Measurements from ENCODE around the gene SLC8A1.

SLC8A1 gene

DNA sequence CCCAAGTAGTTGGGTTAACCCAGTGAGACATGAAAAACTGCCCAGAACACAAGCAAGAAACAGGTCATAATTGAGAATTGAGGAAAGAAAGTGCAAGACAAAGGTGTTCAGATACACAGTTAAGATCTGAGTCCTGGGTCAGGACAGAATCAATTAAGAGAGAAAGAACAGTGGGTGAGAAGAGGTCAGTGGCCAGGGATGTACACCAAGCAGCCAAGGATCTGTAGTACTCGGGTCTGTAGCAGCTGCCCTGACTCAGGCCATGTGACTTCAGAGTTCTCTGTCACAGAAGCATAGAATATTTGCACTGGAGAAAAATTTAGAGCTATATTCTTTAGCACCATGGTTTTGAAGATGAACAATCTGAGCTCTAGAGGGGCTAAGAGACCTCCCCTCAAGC, 141.6 kb downstream of the SLC8A1 start:
- no peak for DNase-seq (ENCODE audit: low spot score)

- no peak for DNase-seq (ENCODE audit: low spot score)
Observed at GRCh38 chr2:40304340-40304739, 147.6 kb downstream of the SLC8A1 start.

- DNase-seq (ENCODE audit: low spot score), result no peak
Observed at GRCh38 chr2:40303746-40304145, 148.1 kb downstream of the SLC8A1 start.

DNA sequence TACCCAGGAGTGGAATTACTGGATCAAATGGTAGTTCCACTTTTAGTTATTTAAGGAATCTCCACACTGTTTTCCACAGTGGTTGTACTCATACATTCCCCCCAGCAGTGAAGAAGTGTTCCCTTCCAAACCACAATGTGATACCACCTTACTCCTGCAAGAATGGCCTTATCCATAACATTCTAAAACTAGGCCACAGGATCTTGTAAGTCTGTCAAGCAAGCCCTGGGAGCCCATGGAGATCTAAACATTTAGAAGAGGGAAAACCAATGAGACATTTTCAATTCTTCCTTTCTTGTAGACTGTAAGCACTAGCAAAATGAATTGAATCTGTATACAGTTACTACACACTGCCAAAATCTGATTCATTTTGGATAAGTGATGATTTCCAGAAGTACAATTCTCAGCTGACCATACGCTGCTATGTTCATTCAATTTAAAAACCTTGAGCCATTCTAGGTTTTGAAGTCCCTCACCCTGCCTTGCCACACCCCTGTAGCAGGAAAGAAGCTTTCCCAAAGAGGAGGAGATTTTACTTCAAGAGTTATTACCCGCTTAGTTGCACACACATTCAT, 149.1 kb downstream of the SLC8A1 start:
- DNase-seq (ENCODE audit: low spot score), result no peak

DNA sequence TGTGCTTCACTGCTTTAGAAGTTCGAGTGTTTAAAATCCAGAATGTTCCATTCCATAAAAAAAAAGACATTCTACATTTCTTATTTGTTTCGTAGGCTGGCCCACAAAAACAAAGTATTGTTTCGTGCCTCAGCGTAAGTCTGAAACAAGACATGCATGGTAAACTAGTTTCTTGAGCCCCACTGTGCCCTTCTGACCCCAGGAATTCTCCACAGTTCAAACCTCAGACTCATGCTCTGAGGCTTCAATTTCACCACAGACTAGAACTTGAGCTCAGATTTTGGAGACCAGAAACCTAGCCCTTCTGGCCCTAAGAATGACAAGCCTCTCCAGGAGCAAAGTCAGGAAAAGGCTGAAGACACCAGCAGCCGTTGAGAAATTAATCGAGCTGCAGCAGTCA, 151.5 kb downstream of the SLC8A1 start:
- no peak for DNase-seq (ENCODE audit: low spot score)

- DNase-seq (ENCODE audit: low spot score), result no peak
Observed at GRCh38 chr2:40299781-40300180, 152.1 kb downstream of the SLC8A1 start.

DNA sequence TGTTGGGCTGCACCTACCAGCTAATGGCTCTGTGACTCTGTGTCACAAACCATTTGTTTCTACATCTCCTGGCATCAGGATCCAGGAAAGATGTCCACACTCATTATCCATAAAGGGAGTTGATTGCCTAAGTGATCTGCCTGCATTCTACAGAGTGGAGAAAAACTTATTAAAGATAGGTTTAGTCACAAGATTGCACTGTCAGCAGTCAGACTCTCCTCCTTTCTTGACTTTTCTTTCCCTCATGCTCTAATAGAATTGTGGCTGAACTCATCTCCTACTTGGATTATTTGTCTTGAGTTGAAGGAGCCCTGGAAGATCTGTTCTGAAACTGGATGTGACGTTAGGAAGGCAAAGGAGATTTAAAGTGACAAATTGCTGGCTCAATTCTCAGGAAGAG, 152.7 kb downstream of the SLC8A1 start:
- DNase-seq (ENCODE audit: low spot score), result no peak

DNA sequence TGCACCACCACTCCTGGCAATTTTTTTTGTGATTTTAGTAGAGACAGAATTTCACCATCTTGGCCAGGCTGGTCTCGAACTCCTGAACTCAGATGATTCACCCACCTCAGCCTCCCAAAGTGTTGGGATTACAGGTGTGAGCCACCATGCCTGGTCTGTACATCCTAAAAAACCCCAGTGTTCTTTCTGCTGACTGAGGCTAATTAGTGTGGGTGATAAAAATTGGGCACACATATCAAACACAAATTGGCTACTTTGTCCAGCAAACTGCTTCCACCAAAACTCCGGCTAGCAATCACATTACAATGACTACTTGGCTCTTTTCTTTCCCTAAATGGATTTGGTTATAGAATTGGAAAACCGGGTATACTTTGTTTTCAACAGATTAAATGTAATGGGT, 153.9 kb downstream of the SLC8A1 start:
- no peak for DNase-seq (ENCODE audit: low spot score)

DNA sequence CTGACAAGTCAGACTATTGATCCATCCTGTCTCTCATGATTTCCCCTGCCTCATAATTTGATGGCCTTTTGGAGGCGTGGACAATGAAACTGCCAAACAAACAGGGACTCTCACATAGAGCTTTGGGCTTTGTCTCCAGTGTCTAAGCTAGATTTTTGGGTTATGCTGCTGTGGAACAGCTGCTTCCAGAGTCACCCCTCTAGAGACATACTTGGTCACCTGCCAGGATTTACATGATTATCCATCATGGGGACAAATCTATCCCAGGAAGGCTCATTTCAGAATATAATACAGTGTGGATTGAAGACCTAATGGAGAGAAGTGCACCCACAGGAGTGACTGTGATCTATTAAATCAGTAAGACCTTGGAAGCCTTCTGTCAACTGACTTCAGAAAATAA, 159.6 kb downstream of the SLC8A1 start:
- DNase-seq (ENCODE audit: low spot score), result no peak

DNA sequence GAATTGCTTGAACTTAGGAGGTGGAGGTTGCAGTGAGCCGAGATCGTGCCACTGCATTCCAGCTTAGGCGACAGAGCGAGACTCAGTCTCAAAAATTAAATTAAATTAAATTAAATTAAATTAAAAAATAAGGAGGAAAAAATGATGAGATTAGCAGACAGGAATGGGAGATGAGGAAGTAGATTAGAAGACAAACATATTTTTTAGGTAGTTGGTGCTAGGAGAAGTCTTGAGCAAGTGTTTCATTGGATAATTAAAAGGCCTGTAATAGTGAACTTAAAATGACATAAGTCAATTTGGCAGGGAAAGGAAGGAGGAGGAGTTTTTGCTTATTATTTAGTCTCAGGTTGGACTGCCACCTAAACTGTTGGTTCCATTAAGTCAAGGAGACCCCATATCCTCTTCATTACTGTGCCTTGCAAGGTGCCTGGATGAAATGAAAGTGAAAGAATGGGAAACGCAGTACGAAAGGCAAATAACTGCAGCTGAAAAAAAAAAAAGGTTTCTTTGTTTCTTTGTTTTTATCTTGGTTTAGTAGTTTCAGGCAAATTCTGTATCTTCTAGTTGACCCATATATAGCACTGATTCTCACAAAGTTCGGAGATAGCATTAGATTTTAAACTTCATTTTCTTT, 162.0 kb downstream of the SLC8A1 start:
- no peak for DNase-seq (ENCODE audit: low spot score)

DNA sequence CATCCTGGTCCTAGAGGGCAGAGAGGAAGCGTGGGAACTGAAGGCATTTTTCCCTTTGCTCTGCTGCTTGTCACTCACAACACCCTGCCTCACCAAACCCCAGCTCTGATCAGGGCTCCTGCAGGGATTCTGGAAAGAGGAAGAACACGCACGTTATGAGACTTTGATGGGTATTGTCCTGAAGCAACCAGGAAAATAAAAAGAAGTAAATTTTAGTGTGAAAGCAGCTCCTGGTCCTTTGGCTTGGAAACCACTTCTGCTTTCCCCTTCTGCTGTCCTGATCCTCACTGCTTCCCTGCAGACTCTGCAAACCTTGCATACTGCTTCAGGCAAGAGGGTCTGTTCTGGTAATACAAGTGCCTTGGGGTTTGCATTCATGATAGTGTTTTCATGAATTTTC, 164.1 kb downstream of the SLC8A1 start:
- no peak for DNase-seq (ENCODE audit: low spot score)

GRCh38 chr2:40287195-40287594, 164.7 kb downstream of the SLC8A1 start:
- no peak for DNase-seq (ENCODE audit: low spot score)

DNA sequence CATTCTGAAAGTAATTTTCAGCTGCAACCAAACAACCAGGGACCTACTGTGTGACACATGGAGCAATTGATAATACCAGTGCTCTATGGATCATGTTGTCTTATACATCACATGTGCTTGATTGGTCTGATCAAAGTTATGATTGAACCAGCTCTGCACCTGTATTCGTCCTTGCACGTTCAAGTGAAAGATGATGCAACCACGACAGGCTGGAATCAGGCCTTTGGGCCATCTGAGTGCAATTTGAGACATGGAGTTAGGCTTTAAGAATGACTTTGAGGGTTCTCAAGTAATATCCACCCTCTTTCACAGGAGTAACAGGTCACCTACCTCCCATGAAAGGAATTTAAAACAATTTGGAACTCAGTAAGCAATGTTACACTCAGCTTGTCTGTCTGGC, 165.2 kb downstream of the SLC8A1 start:
- DNase-seq (ENCODE audit: low spot score), result no peak

DNA sequence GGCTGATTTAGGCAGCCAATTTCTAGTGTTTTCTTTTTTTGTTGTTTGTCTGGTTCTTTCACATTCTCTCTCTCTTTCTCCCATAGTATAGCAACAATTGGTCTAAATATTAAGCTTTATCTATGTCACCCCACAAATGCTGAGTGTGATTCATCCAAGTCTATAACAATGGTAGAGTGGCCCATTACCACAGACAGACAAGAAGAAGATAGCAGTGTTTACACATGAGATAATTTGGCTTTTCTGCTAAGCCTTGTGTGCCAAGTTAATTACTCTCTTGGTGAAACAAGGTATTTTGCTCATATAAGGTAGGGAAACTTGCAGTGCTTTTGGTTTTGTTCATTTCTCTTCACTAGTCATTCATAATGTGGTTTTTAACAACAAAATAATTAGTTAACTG, 166.5 kb downstream of the SLC8A1 start:
- no peak for DNase-seq (ENCODE audit: low spot score)

DNA sequence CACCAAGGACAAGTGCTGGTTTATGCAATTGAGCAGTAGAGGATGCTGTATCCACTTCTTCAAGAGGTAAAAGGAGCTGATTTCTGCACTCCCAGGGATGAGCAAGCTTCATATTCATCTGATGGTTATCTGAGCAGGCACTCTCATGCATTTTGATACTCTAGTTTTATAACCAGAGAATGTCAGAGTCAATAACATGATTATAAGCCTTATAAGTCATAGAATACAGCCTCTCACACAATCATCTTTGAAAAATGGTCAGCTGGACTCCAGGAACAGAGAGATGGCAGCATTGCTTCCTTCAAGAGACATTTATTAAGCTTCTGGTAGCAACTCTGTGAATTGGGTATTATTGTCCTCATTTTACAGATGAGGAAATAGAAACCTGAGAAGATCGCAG, 167.1 kb downstream of the SLC8A1 start:
- no peak for DNase-seq (ENCODE audit: low spot score)

- DNase-seq (ENCODE audit: low spot score), result no peak
Observed at GRCh38 chr2:40283111-40283909, 168.6 kb downstream of the SLC8A1 start.

GRCh38 chr2:40282428-40282827, 169.5 kb downstream of the SLC8A1 start:
- no peak for DNase-seq (ENCODE audit: low spot score)

DNA sequence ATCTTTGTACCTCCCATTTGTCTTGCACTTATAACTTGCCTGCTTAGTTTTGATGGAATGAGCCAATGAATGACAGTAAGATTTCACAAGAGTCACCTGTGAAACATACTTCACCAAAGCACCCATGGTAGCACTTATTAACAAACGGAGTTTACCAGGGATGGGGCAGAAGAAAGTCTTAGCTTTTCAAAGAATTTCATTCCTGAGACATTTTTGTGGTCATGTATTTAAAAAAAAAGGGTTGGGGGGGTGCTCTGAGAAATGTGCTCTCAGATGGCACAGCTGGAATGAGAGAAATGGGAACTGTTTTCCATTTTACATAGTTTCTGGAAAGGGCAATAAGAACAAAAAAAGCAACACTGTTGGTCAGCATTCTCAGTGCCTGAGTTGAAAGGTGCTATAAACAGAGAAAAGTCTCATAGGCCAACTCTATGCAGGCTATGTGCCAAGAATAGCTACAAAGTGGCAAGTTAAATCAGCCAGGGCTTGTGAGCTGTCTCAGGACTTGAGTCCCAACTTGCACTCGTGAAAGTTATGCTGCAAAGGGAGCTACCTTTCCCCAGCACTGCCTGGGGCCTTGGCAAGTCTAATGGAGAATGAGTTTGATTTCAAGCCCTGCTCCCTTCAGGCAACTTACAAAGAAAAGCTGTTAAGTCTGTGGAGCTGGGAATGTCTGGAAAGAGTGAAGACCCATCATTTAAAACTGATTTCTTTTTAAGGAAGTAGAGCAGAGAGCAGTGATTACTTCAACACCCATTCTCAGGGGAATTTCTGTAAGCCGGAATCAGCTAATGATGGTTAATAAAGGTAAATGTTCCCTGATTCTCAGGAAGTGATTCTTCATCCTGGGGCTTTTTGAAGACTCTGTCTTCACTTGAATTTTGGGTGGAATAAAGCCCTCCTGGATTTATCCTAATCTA, 170.6 kb downstream of the SLC8A1 start:
- no peak for DNase-seq (ENCODE audit: low spot score)

GRCh38 chr2:40279482-40279881, 172.4 kb downstream of the SLC8A1 start:
- DNase-seq (ENCODE audit: low spot score), result no peak

DNA sequence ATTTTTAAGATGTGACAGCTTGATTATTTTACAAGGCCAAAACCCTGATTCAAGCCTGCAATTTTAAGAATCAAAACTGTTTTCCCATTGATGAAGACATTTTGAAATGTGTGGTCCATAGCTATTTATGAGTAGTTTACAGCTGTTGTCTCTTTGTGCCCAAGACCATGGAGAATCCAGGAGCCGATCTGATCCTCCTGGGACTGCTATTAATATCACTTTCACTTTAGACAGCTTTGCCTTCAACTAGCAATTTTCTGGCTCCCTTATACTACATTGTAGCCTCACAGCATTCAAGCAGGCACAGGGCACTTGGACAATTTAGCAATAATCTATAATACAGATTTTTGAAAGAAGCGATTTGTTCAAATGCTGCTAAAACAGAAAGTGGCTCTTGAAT, 172.9 kb downstream of the SLC8A1 start:
- DNase-seq (ENCODE audit: low spot score), result no peak

- DNase-seq (ENCODE audit: low spot score), result no peak
Observed at GRCh38 chr2:40276076-40276475, 175.8 kb downstream of the SLC8A1 start.

- no peak for DNase-seq (ENCODE audit: low spot score)
Observed at GRCh38 chr2:40274270-40274669, 177.6 kb downstream of the SLC8A1 start.
